B cell (primary cell): ENCODE data around the gene IRS1. TPM values are rescaled to one million over a fixed set of nuclear protein-coding genes. Genes with fewer than 3 reads are reported as not detected.

ENCODE experiments used
- ATAC-seq: fragments of 200-7000 bp; cut with Tn5 transposase; one replicate; pipeline ENCODE4 v1.10.0; 2021; ENCODE audit warnings: low read depth, mild to moderate bottlenecking, moderate number of reproducible peaks, moderate library complexity
- CTCF ChIA-PET: fragments of 350-600 bp; sonication (Branson Sonifier 250); formaldehyde crosslinking; loops from one replicate; lab custom pipeline; 2021; ENCODE audit warnings: antibody characterized with exemption, inconsistent platforms; lab: Charles Lee
- POLR2A ChIA-PET: fragments of 350-600 bp; sonication (Branson Sonifier 250); formaldehyde crosslinking; loops from one replicate; lab custom pipeline; 2021; ENCODE audit warnings: antibody characterized with exemption; lab: Charles Lee
- DNase-seq: peaks from one replicate; pipeline ENCODE4 v3.0.0; 2013
- H2AFZ ChIP-seq: 2 replicates; pipeline ENCODE4 v1.6.1; 2012; ENCODE audit warnings: mild to moderate bottlenecking, low read depth, low read length; ENCODE audit not compliant: insufficient read depth, poor library complexity, severe bottlenecking
- H3K27ac ChIP-seq, 2 donors: 1 replicate in 1 of 2; 2 replicates in 1 of 2; pipeline ENCODE4 v1.5.1; 2012 to 2013; ENCODE audit warnings: low read length in 2 of 2, mild to moderate bottlenecking in 2 of 2, moderate library complexity in 1 of 2
- H3K27me3 ChIP-seq, 4 experiments: fragments of 200-600 bp in 1 of 4; sonication (generic) in 1 of 4; replicated peaks in 1 of 4; 1 replicate in 2 of 4; 2 replicates in 2 of 4; pipeline versions ENCODE4 v1.6.1 to v1.7.0; 2013 to 2016; ENCODE audit warnings: low read length in 3 of 4, mild to moderate bottlenecking in 2 of 4, mixed read lengths in 1 of 4, moderate library complexity in 1 of 4; ENCODE audit not compliant: insufficient read depth in 4 of 4, control insufficient read depth in 3 of 4; ENCODE audit errors: control extremely low read depth in 1 of 4
- H3K36me3 ChIP-seq, 2 experiments: replicated peaks in 1 of 2; 1 replicate in 1 of 2; 2 replicates in 1 of 2; pipeline versions ENCODE4 v1.6.1 to v1.7.1; 2013; ENCODE audit warnings: low read length in 1 of 2; ENCODE audit not compliant: insufficient read depth in 2 of 2, control insufficient read depth in 1 of 2; ENCODE audit errors: control extremely low read depth in 1 of 2, extremely low read depth in 1 of 2
- H3K4me1 ChIP-seq, 2 donors: fragments of 200-600 bp in 1 of 2; sonication (generic) in 1 of 2; 1 replicate in 1 of 2; 2 replicates in 1 of 2; pipeline versions ENCODE4 v1.5.1 to v1.6.1; 2013 to 2017; ENCODE audit warnings: low read length in 2 of 2; ENCODE audit not compliant: control insufficient read depth in 2 of 2, insufficient read depth in 2 of 2
- H3K4me2 ChIP-seq: replicated peaks from 2 replicates; pipeline ENCODE3; 2012; ENCODE audit warnings: mild to moderate bottlenecking, low read depth, low read length; ENCODE audit not compliant: poor library complexity, severe bottlenecking
- H3K4me3 ChIP-seq, 5 experiments: fragments of 200-600 bp in 1 of 5; sonication (generic) in 1 of 5; 1 replicate in 3 of 5; 2 replicates in 2 of 5; pipeline versions ENCODE4 v1.5.1 to v1.7.0; 2011 to 2016; ENCODE audit warnings: low read length in 4 of 5, mild to moderate bottlenecking in 4 of 5, low read depth in 2 of 5, control low read depth in 1 of 5, moderate library complexity in 1 of 5; ENCODE audit not compliant: insufficient read depth in 1 of 5; ENCODE audit errors: control extremely low read depth in 1 of 5, extremely low read depth in 1 of 5
- H3K79me2 ChIP-seq: fragments of 200-600 bp; sonication (generic); one replicate; pipeline ENCODE4 v1.6.0; 2016; ENCODE audit warnings: low read length; ENCODE audit not compliant: control insufficient read depth, insufficient read depth
- H3K9ac ChIP-seq: fragments of 200-600 bp; sonication (generic); 2 replicates; pipeline ENCODE4 v1.6.1; 2017; ENCODE audit warnings: mild to moderate bottlenecking, low read length, moderate library complexity
- H3K9me3 ChIP-seq, 3 donors: one replicate each; pipeline versions ENCODE4 v1.6.1 to v1.7.1; 2013; ENCODE audit warnings: low read length in 2 of 3; ENCODE audit not compliant: control insufficient read depth in 2 of 3, insufficient read depth in 1 of 3; ENCODE audit errors: control extremely low read depth in 1 of 3
- H4K20me1 ChIP-seq: 2 replicates; pipeline ENCODE4 v1.6.0; 2012; ENCODE audit warnings: mild to moderate bottlenecking, low read length; ENCODE audit not compliant: insufficient read depth, control insufficient read depth, poor library complexity, severe bottlenecking
- H3K27ac Mint-ChIP-seq: one replicate; pipeline ENCODE4 v1.8.0; 2021; ENCODE audit warnings: mixed read lengths
- H3K27me3 Mint-ChIP-seq: one replicate; pipeline ENCODE4 v1.8.0; 2021; ENCODE audit warnings: mixed read lengths
- H3K4me1 Mint-ChIP-seq: one replicate; pipeline ENCODE4 v1.8.0; 2021; ENCODE audit warnings: mixed read lengths
- H3K4me3 Mint-ChIP-seq: one replicate; pipeline ENCODE4 v1.8.0; 2021; ENCODE audit warnings: mixed read lengths
- H3K9me3 Mint-ChIP-seq: one replicate; pipeline ENCODE4 v1.8.0; 2022; ENCODE audit warnings: mixed read lengths; ENCODE audit not compliant: insufficient read depth
- EZH2 ChIP-seq: IDR thresholded peaks from 2 replicates; pipeline ENCODE4 v1.6.1; 2012; ENCODE audit warnings: borderline replicate concordance, low read depth, mild to moderate bottlenecking, moderate library complexity, low read length; ENCODE audit not compliant: insufficient read depth, poor library complexity, severe bottlenecking
- WGBS: methylation state at CpG from one replicate; pipeline ENCODE4 v1.1.5; 2013; ENCODE audit warnings: missing lambda C conversion rate; ENCODE audit not compliant: insufficient coverage; 5-methylcytosine and 5-hydroxymethylcytosine counted together
- intact Hi-C: fragments of 100-400 bp; cut with micrococcal nuclease; formaldehyde crosslinking; loops from one replicate; pipeline ENCODE4 v1.10.0; 2022
- polyA plus RNA-seq: library from polyadenylated mRNA; depleted of rRNA; stranded (reverse); fragments of >200 nt; gene quantifications from 2 replicates; pipeline ENCODE4 v1.2.3, GENCODE V29; 2012
- total RNA-seq, 2 donors: library from RNA; stranded (reverse); fragments of 120-200 nt in 1 of 2; gene quantifications; 1 replicate in 1 of 2; 2 replicates in 1 of 2; pipeline versions ENCODE4 v1.2.3 to v1.2.4, GENCODE V29; 2013 to 2022
- TF ChIP-seq, protein P1 (sequence below): fragments of 200-600 bp; IDR thresholded peaks from one replicate; pipeline ENCODE4 v1.8.0; 2022; ENCODE audit warnings: antibody characterized with exemption, mild to moderate bottlenecking

The IRS1 gene
- total and polyA plus RNA-seq, 2 donors (not counting 1 experiment from before 2014, with no cell fraction given): 3.8 to 11.9 TPM

DNA sequence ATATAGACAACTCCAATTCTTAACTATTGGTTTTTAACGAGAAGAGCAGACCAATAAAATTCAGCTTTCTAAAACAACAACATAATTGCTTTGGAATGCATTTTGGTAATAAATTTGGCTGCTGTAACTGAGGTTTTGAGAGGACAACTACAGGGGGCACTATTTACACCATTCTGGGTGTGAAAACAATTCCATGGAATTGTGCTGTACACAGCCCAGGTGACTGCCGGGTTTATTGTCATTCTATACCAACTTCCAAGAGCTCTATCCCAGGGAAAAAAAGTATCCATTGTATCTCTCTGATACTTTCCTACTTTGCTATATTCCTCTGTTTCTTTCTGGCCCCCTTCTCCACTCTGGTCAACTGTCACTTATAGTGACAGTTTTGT lies 38.4 kb downstream of the IRS1 start:
- ChIA-PET POLR2A (no interaction called here), CTCF (interaction anchor here (0.5 to 1.3 kb wide), 3 partner anchors 9 to 904 kb away, joined by 3 to 4 read pairs (median 4); no protein-coding TSS in a partner anchor)
- TF ChIP-seq EZH2: no peak
- TF ChIP-seq, protein P1, sequence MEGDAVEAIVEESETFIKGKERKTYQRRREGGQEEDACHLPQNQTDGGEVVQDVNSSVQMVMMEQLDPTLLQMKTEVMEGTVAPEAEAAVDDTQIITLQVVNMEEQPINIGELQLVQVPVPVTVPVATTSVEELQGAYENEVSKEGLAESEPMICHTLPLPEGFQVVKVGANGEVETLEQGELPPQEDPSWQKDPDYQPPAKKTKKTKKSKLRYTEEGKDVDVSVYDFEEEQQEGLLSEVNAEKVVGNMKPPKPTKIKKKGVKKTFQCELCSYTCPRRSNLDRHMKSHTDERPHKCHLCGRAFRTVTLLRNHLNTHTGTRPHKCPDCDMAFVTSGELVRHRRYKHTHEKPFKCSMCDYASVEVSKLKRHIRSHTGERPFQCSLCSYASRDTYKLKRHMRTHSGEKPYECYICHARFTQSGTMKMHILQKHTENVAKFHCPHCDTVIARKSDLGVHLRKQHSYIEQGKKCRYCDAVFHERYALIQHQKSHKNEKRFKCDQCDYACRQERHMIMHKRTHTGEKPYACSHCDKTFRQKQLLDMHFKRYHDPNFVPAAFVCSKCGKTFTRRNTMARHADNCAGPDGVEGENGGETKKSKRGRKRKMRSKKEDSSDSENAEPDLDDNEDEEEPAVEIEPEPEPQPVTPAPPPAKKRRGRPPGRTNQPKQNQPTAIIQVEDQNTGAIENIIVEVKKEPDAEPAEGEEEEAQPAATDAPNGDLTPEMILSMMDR: no peak
- no peak overlapping the region for H2AFZ ChIP-seq
- H3K27me3 ChIP-seq: no peaks in the 10 kb centered on the region
- H3K36me3 ChIP-seq: no peaks in the 10 kb centered on the region
- intact Hi-C loops: no loop called here
- H4K20me1 ChIP-seq: no peaks in the 10 kb centered on the region
- H3K9me3 ChIP-seq: no peaks in the 10 kb centered on the region
- H3K27me3 Mint-ChIP-seq: no peaks in the 10 kb centered on the region
- no peak overlapping the region for H3K4me3 Mint-ChIP-seq
- H3K9me3 Mint-ChIP-seq: no peaks in the 10 kb centered on the region
- H3K9ac ChIP-seq: no peak overlapping the region
- H3K4me3 ChIP-seq: no peak overlapping the region
- peaks cover 3% of the 10 kb centered on the region for H3K4me1 Mint-ChIP-seq
- ATAC-seq (no peak), DNase-seq (no peak)
- no peak overlapping the region for H3K27ac ChIP-seq
- H3K27ac Mint-ChIP-seq: no peak overlapping the region
- H3K79me2 ChIP-seq: no peaks in the 10 kb centered on the region
- 100% methylated on average over 1 of the region's 2 CpGs for WGBS
- no peak overlapping the region for H3K4me2 ChIP-seq
- H3K4me1 ChIP-seq: no peaks in the 10 kb centered on the region

DNA sequence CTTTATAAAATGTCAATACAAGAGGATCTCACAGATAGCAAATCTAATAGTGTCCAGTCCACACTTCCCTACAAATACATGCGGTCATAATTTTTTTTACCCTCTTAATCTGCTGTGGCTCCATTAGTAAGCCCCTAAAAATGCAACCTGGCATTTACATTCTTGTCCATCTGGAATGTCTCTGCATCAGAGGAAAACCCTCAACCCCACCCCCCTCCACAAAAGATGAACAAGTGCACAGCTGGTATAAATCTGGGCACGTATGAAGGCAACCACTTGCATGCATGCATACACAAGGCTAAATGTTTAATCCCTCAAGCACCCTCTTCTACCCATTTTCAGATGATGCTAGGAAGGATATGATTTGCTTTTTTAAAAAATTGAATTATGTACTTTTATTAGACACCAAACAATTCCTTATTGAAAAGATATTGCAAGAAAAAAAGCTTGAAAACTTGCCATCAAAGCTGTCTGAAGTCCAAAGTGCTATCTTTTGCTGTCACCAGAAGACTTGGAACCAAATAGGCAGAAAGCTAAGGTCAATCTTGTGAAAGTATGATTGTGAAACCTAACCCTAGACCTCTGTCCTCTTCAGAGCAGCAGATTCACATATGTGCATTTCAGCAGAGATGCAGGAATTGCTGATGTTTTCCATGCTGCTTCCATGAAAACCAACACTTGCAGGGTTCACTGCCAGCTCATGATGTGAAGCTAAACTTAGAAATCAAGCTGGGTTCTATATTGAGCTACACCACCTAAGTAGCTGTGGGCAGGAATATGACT lies 39.0 kb downstream of the IRS1 start:
- 100% methylated on average over 1 of the region's 2 CpGs for WGBS
- H4K20me1 ChIP-seq: no peaks in the 10 kb centered on the region
- intact Hi-C loops: no loop called here
- Mint-ChIP-seq H3K27me3 (no peaks in the 10 kb centered on the region), H3K4me3 (no peak overlapping the region), H3K27ac (no peak overlapping the region), H3K4me1 (peaks cover 3% of the 10 kb centered on the region), H3K9me3 (no peaks in the 10 kb centered on the region)
- no peak for DNase-seq
- ChIA-PET CTCF (interaction anchor here (0.5 to 1.3 kb wide), 3 partner anchors 9 to 904 kb away, joined by 3 to 4 read pairs (median 4); no protein-coding TSS in a partner anchor), POLR2A (no interaction called here)
- H3K27ac ChIP-seq: no peak overlapping the region
- no peak for ATAC-seq
- no peaks in the 10 kb centered on the region for H3K27me3 ChIP-seq
- no peak overlapping the region for H3K4me2 ChIP-seq
- H3K9ac ChIP-seq: no peak overlapping the region
- no peak overlapping the region for H2AFZ ChIP-seq
- H3K9me3 ChIP-seq: no peaks in the 10 kb centered on the region
- TF ChIP-seq EZH2: no peak
- TF ChIP-seq, protein P1: no peak
- H3K4me1 ChIP-seq: no peaks in the 10 kb centered on the region
- H3K36me3 ChIP-seq: no peaks in the 10 kb centered on the region
- no peak overlapping the region for H3K4me3 ChIP-seq
- H3K79me2 ChIP-seq: no peaks in the 10 kb centered on the region
